Measurements from ENCODE around the gene SIGMAR1.

The SIGMAR1 gene

GRCh38 chr9:34637356-34638137, at the start of gene SIGMAR1:
TSS of gene SIGMAR1 (minus strand) at chr9:34637787. CDS start at chr9:34637697, 90 bp downstream.
- peak; percentile 94 for DNase-seq (ENCODE audit: low read depth)

- DNase-seq (ENCODE audit: low read depth), result peak; percentile 6
These were observed 49.1 kb upstream of the SIGMAR1 start for GRCh38 chr9:34686732-34687131.

- DNase-seq (ENCODE audit: low read depth), result no peak
These were observed 48.6 kb upstream of the SIGMAR1 start for GRCh38 chr9:34686231-34686630.

GRCh38 chr9:34685591-34685990, 48.0 kb upstream of the SIGMAR1 start:
- no peak for DNase-seq (ENCODE audit: low read depth)

GRCh38 chr9:34684816-34685215, 47.2 kb upstream of the SIGMAR1 start:
- DNase-seq (ENCODE audit: low read depth), result no peak

- DNase-seq (ENCODE audit: low read depth), result no peak
These were observed 46.6 kb upstream of the SIGMAR1 start for GRCh38 chr9:34684145-34684544.

- no peak for DNase-seq (ENCODE audit: low read depth)
These were observed 38.3 kb upstream of the SIGMAR1 start for GRCh38 chr9:34675869-34676268.

GRCh38 chr9:34675048-34675714, 37.6 kb upstream of the SIGMAR1 start:
- peak; percentile 85 for DNase-seq (ENCODE audit: low read depth)

GRCh38 chr9:34674440-34674839, 36.9 kb upstream of the SIGMAR1 start:
- DNase-seq (ENCODE audit: low read depth), result no peak

- DNase-seq (ENCODE audit: low read depth), result no peak
These were observed 33.7 kb upstream of the SIGMAR1 start for GRCh38 chr9:34671307-34671706.

- DNase-seq (ENCODE audit: low read depth), result no peak
These were observed 32.4 kb upstream of the SIGMAR1 start for GRCh38 chr9:34669809-34670562.

- peak; percentile 97 for DNase-seq (ENCODE audit: low read depth)
These were observed 28.0 kb upstream of the SIGMAR1 start for GRCh38 chr9:34665381-34666250.

- DNase-seq (ENCODE audit: low read depth), result no peak
These were observed 27.4 kb upstream of the SIGMAR1 start for GRCh38 chr9:34665067-34665380.

GRCh38 chr9:34664281-34665066, 26.9 kb upstream of the SIGMAR1 start:
- DNase-seq (ENCODE audit: low read depth), result peak; percentile 85

- DNase-seq (ENCODE audit: low read depth), result no peak
These were observed 25.7 kb upstream of the SIGMAR1 start for GRCh38 chr9:34663303-34663605.

GRCh38 chr9:34662526-34663302, 25.1 kb upstream of the SIGMAR1 start, which contains the start of gene CCL27:
TSS of gene CCL27 (minus strand) at chr9:34662657. CDS start at chr9:34662633, 24 bp downstream.
- no peak for DNase-seq (ENCODE audit: low read depth)

GRCh38 chr9:34659592-34660253, 22.1 kb upstream of the SIGMAR1 start:
- DNase-seq (ENCODE audit: low read depth), result peak; percentile 29

GRCh38 chr9:34658461-34658860, 20.9 kb upstream of the SIGMAR1 start:
- no peak for DNase-seq (ENCODE audit: low read depth)

GRCh38 chr9:34656992-34657391, 19.4 kb upstream of the SIGMAR1 start:
- DNase-seq (ENCODE audit: low read depth), result no peak

GRCh38 chr9:34655394-34655793, 17.8 kb upstream of the SIGMAR1 start:
- DNase-seq (ENCODE audit: low read depth), result no peak

Data from ELR (cell line).